SK-N-SH treated with all-trans-retinoic acid at 6 μM for 48 hours (cell line): ENCODE results near the gene CCDC197.

Experiments
- ATAC-seq: fragments of 200-7000 bp; cut with Tn5 transposase; 3 replicates; pipeline ENCODE4 v1.9.1; 2020; ENCODE audit warnings: mild to moderate bottlenecking, moderate library complexity
- ARNTL ChIP-seq: fragments of 450-650 bp; formaldehyde crosslinking; IDR thresholded peaks from 2 replicates; pipeline ENCODE4 v1.5.0; 2020; ENCODE audit warnings: low read depth, mild to moderate bottlenecking, moderate library complexity, borderline replicate concordance
- BACH2 ChIP-seq: fragments of 250-450 bp; sonication (Bioruptor Pico); IDR thresholded peaks from 2 replicates; pipeline ENCODE4 v1.9.0; 2021; ENCODE audit warnings: mild to moderate bottlenecking, borderline replicate concordance
- GLIS3 ChIP-seq: fragments of 250-450 bp; sonication (Bioruptor Pico); IDR thresholded peaks from 2 replicates; pipeline ENCODE4 v1.5.0; 2020; ENCODE audit warnings: mild to moderate bottlenecking, moderate library complexity
- OSR1 ChIP-seq: fragments of 250-450 bp; sonication (Bioruptor Pico); IDR thresholded peaks from 2 replicates; pipeline ENCODE4 v1.8.0; 2022; ENCODE audit warnings: moderate library complexity, mild to moderate bottlenecking, inconsistent platforms
- PPARA ChIP-seq: fragments of 250-450 bp; sonication (Bioruptor Pico); IDR thresholded peaks from 2 replicates; pipeline ENCODE4 v1.5.0; 2020; ENCODE audit warnings: mild to moderate bottlenecking, borderline replicate concordance
- RARB ChIP-seq: fragments of 250-450 bp; sonication (Bioruptor Pico); IDR thresholded peaks from 2 replicates; pipeline ENCODE4 v1.8.0; 2021; ENCODE audit warnings: mild to moderate bottlenecking, moderate library complexity
- SNAI2 ChIP-seq: fragments of 250-450 bp; sonication (Bioruptor Pico); IDR thresholded peaks from 2 replicates; pipeline ENCODE4 v1.5.0; 2020; ENCODE audit warnings: mild to moderate bottlenecking, moderate library complexity
- TCF4 ChIP-seq: fragments of 250-450 bp; sonication (Bioruptor Pico); IDR thresholded peaks from 2 replicates; pipeline ENCODE4 v1.8.0; 2021; ENCODE audit warnings: mild to moderate bottlenecking, moderate library complexity, borderline replicate concordance
- TOX ChIP-seq: fragments of 250-450 bp; sonication (Bioruptor Pico); IDR thresholded peaks from 2 replicates; pipeline ENCODE4 v1.8.0; 2021; ENCODE audit warnings: mild to moderate bottlenecking, moderate library complexity, borderline replicate concordance
- ZC3H10 ChIP-seq: fragments of 250-450 bp; sonication (Bioruptor Pico); IDR thresholded peaks from 2 replicates; pipeline ENCODE4 v1.5.1; 2021; ENCODE audit warnings: mild to moderate bottlenecking, moderate library complexity
- ZFP30 ChIP-seq: fragments of 450-650 bp; formaldehyde crosslinking; IDR thresholded peaks from 2 replicates; pipeline ENCODE4 v1.5.0; 2022; ENCODE audit warnings: mild to moderate bottlenecking, moderate library complexity
- ZNF565 ChIP-seq: fragments of 450-650 bp; formaldehyde crosslinking; conservative IDR thresholded peaks from 2 replicates; pipeline ENCODE4 v1.5.0; 2020; ENCODE audit warnings: low read depth, mild to moderate bottlenecking, moderate library complexity
- ZNF8 ChIP-seq: fragments of 450-650 bp; formaldehyde crosslinking; IDR thresholded peaks from 2 replicates; pipeline ENCODE4 v1.5.0; 2020; ENCODE audit warnings: mild to moderate bottlenecking, moderate library complexity
- TF ChIP-seq, protein P1 (sequence below): fragments of 250-450 bp; sonication (Bioruptor Pico); IDR thresholded peaks from 2 replicates; pipeline ENCODE4 v1.5.1; 2020; ENCODE audit warnings: low read depth, mild to moderate bottlenecking, moderate library complexity
- TF ChIP-seq, protein P2 (sequence below): fragments of 250-450 bp; sonication (Bioruptor Pico); IDR thresholded peaks from 2 replicates; pipeline ENCODE4 v1.5.0; 2020; ENCODE audit warnings: mild to moderate bottlenecking, moderate library complexity
- TF ChIP-seq, protein P3 (sequence below): fragments of 250-450 bp; sonication (Bioruptor Pico); IDR thresholded peaks from 2 replicates; pipeline ENCODE4 v1.8.0; 2021; ENCODE audit warnings: low read depth, mild to moderate bottlenecking, moderate library complexity, borderline replicate concordance
- TF ChIP-seq, protein P4 (sequence below): fragments of 250-450 bp; sonication (Bioruptor Pico); IDR thresholded peaks from 2 replicates; pipeline ENCODE4 v1.8.0; 2020; ENCODE audit warnings: mild to moderate bottlenecking, moderate library complexity, borderline replicate concordance
- TF ChIP-seq, protein P5 (sequence below): fragments of 250-450 bp; sonication (Bioruptor Pico); IDR thresholded peaks from 2 replicates; pipeline ENCODE4 v1.5.1; 2021; ENCODE audit warnings: mild to moderate bottlenecking, moderate library complexity

CCDC197 gene

DNA sequence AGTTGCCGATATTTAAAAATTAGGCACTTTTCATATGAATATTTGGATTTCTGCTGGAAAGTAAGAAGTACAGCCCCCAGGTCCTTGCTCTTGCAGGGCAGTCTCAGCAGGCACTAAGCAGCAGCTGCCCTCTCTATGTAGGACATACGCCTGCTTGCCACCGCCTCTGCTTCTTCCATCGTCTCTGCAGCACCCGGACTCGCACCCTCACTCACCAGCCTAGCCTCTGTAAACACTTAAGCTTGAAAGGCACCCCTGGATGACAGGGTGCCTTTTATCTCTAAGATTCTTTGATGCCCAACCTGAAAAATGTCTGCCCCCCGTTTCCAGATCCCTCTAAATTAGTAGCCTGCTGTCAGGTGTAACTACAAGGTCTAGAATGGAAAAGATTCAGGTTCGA is 48.0 kb downstream of the CCDC197 start (continued):
- TF ChIP-seq GLIS3 (CRISPR knock-in tag) = no peak
- TF ChIP-seq, protein P1, sequence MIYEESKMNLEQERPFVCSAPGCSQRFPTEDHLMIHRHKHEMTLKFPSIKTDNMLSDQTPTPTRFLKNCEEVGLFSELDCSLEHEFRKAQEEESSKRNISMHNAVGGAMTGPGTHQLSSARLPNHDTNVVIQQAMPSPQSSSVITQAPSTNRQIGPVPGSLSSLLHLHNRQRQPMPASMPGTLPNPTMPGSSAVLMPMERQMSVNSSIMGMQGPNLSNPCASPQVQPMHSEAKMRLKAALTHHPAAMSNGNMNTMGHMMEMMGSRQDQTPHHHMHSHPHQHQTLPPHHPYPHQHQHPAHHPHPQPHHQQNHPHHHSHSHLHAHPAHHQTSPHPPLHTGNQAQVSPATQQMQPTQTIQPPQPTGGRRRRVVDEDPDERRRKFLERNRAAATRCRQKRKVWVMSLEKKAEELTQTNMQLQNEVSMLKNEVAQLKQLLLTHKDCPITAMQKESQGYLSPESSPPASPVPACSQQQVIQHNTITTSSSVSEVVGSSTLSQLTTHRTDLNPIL (CRISPR knock-in tag) = no peak
- TF ChIP-seq, protein P2, sequence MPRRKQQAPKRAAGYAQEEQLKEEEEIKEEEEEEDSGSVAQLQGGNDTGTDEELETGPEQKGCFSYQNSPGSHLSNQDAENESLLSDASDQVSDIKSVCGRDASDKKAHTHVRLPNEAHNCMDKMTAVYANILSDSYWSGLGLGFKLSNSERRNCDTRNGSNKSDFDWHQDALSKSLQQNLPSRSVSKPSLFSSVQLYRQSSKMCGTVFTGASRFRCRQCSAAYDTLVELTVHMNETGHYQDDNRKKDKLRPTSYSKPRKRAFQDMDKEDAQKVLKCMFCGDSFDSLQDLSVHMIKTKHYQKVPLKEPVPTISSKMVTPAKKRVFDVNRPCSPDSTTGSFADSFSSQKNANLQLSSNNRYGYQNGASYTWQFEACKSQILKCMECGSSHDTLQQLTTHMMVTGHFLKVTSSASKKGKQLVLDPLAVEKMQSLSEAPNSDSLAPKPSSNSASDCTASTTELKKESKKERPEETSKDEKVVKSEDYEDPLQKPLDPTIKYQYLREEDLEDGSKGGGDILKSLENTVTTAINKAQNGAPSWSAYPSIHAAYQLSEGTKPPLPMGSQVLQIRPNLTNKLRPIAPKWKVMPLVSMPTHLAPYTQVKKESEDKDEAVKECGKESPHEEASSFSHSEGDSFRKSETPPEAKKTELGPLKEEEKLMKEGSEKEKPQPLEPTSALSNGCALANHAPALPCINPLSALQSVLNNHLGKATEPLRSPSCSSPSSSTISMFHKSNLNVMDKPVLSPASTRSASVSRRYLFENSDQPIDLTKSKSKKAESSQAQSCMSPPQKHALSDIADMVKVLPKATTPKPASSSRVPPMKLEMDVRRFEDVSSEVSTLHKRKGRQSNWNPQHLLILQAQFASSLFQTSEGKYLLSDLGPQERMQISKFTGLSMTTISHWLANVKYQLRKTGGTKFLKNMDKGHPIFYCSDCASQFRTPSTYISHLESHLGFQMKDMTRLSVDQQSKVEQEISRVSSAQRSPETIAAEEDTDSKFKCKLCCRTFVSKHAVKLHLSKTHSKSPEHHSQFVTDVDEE (CRISPR knock-in tag) = no peak

DNA sequence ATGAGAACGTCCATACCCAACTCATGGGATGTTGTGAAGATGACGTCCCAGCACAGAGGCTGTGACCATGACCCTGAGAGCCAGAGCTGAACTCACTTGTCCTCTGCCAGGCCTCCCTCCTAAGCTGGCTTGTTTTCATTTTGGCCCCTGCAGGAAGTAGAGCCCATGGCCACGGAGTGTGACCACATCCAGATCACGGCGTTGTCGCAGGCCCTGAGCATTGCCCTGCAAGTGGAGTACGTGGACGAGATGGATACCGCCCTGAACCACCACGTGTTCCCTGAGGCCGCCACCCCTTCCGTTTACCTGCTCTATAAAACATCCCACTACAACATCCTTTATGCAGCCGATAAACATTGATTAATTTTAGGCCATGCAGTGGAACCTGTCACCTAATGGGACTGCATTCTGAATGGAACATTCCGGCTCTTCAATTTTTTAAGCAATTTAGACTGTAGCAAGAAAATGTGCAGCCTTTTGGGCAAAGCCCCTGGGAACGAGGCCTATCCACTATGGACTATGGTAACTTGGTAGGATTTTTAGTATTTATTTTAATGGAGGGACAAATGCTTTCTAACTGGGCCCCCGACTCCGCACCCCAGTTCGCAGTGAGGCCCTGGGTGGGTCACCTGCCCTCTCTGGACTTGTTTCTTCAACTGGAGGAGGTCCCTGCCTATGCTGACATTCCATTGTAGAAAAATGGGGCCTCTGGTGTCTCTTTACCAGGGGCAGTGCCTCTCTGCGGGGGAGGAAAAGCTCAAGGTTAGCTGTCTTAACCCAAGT is 48.7 kb downstream of the CCDC197 start:
- no peak for ATAC-seq
- TF ChIP-seq PPARA (CRISPR knock-in tag) (no peak), BACH2 (no peak), TCF4 (CRISPR knock-in tag) (no peak), ARNTL (CRISPR knock-in tag) (no peak), SNAI2 (CRISPR knock-in tag) (no peak), ZNF8 (no peak), GLIS3 (CRISPR knock-in tag) (no peak), RARB (no peak), ZC3H10 (CRISPR knock-in tag) (no peak), TOX (CRISPR knock-in tag) (no peak), ZFP30 (CRISPR knock-in tag) (no peak), ZNF565 (CRISPR knock-in tag) (no peak), OSR1 (no peak)
- TF ChIP-seq, protein P3, sequence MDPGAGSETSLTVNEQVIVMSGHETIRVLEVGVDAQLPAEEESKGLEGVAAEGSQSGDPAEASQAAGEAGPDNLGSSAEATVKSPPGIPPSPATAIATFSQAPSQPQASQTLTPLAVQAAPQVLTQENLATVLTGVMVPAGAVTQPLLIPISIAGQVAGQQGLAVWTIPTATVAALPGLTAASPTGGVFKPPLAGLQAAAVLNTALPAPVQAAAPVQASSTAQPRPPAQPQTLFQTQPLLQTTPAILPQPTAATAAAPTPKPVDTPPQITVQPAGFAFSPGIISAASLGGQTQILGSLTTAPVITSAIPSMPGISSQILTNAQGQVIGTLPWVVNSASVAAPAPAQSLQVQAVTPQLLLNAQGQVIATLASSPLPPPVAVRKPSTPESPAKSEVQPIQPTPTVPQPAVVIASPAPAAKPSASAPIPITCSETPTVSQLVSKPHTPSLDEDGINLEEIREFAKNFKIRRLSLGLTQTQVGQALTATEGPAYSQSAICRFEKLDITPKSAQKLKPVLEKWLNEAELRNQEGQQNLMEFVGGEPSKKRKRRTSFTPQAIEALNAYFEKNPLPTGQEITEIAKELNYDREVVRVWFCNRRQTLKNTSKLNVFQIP (CRISPR knock-in tag) = no peak
- TF ChIP-seq, protein P2 (CRISPR knock-in tag) = no peak
- TF ChIP-seq, protein P1 (CRISPR knock-in tag) = no peak
- TF ChIP-seq, protein P4, sequence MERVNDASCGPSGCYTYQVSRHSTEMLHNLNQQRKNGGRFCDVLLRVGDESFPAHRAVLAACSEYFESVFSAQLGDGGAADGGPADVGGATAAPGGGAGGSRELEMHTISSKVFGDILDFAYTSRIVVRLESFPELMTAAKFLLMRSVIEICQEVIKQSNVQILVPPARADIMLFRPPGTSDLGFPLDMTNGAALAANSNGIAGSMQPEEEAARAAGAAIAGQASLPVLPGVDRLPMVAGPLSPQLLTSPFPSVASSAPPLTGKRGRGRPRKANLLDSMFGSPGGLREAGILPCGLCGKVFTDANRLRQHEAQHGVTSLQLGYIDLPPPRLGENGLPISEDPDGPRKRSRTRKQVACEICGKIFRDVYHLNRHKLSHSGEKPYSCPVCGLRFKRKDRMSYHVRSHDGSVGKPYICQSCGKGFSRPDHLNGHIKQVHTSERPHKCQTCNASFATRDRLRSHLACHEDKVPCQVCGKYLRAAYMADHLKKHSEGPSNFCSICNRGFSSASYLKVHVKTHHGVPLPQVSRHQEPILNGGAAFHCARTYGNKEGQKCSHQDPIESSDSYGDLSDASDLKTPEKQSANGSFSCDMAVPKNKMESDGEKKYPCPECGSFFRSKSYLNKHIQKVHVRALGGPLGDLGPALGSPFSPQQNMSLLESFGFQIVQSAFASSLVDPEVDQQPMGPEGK (CRISPR knock-in tag) = no peak
- TF ChIP-seq, protein P5, sequence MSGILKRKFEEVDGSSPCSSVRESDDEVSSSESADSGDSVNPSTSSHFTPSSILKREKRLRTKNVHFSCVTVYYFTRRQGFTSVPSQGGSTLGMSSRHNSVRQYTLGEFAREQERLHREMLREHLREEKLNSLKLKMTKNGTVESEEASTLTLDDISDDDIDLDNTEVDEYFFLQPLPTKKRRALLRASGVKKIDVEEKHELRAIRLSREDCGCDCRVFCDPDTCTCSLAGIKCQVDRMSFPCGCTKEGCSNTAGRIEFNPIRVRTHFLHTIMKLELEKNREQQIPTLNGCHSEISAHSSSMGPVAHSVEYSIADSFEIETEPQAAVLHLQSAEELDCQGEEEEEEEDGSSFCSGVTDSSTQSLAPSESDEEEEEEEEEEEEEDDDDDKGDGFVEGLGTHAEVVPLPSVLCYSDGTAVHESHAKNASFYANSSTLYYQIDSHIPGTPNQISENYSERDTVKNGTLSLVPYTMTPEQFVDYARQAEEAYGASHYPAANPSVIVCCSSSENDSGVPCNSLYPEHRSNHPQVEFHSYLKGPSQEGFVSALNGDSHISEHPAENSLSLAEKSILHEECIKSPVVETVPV (CRISPR knock-in tag) = no peak
